HCT116 (cell line): ENCODE results near the gene MAMLD1. TPM values are rescaled to one million over a fixed set of nuclear protein-coding genes. Genes with fewer than 3 reads are reported as not detected.

Experiments used
- ATAC-seq: fragments of 200-7000 bp; cut with Tn5 transposase; 2 replicates; pipeline ENCODE4 v1.9.1; 2020; ENCODE audit warnings: mild to moderate bottlenecking, moderate library complexity
- BruUV-seq: library from RNA; stranded (reverse); fragments of 400-500 nt; replicated peaks from 2 replicates; lab custom pipeline; 2021; lab: Mats Ljungman, UMichigan
- CTCF ChIA-PET: fragments of 300-600 bp; sonication (Branson Sonifier 250); formaldehyde crosslinking; loops from one replicate; lab custom pipeline; 2021; ENCODE audit warnings: antibody characterized with exemption; lab: Charles Lee
- POLR2A ChIA-PET: fragments of 300-600, 350-600 bp; sonication (Branson Sonifier 250); formaldehyde crosslinking; loops from one replicate; lab custom pipeline; 2021; ENCODE audit warnings: antibody characterized with exemption; lab: Charles Lee
- RAD21 ChIA-PET, 2 experiments: fragments of 300-600 bp; sonication (Branson Sonifier 250); formaldehyde crosslinking; loops; one replicate each; lab custom pipeline; 2023; ENCODE audit warnings: low total read pairs in 2 of 2; ENCODE audit not compliant: uncharacterized antibody in 2 of 2, unreplicated experiment in 2 of 2, low non-redundant PET in 1 of 2; lab: Charles Lee
- DNase-seq: peaks from one replicate; pipeline ENCODE4 v3.0.0-alpha.2; 2010; ENCODE audit warnings: low read depth, low spot score
- H2AFZ ChIP-seq: fragments of 200-600 bp; shearing (Covaris generic), sonication (generic); 2 replicates; pipeline ENCODE4 v1.6.1; 2017; ENCODE audit warnings: low read depth, mixed run types, mixed read lengths, antibody characterized with exemption, low read length; ENCODE audit not compliant: poor library complexity, severe bottlenecking
- H3K27ac ChIP-seq: 2 replicates; pipeline ENCODE4 v1.5.1; 2012; ENCODE audit warnings: low read depth, low read length
- H3K27me3 ChIP-seq: fragments of 200-600 bp; sonication (generic); 2 replicates; pipeline ENCODE4 v1.6.1; 2016; ENCODE audit warnings: mixed run types, low read length, mixed read lengths; ENCODE audit not compliant: insufficient read depth
- H3K36me3 ChIP-seq, 2 experiments: fragments of 200-500 bp in 1 of 2; fragments of 200-600 bp in 1 of 2; sonication (Bioruptor generic) in 1 of 2; sonication (generic) in 1 of 2; 2 replicates each; pipeline versions ENCODE4 v1.5.1 to v1.6.1; 2014 to 2016; ENCODE audit warnings: low read length in 2 of 2, inconsistent platforms in 1 of 2, mixed read lengths in 1 of 2, mixed run types in 1 of 2; ENCODE audit not compliant: insufficient read depth in 2 of 2, control insufficient read depth in 1 of 2
- H3K4me1 ChIP-seq, 2 experiments: fragments of 200-600 bp in 1 of 2; sonication (generic) in 1 of 2; 2 replicates each; pipeline versions ENCODE4 v1.5.1 to v1.6.1; 2012 to 2017; ENCODE audit warnings: low read length in 2 of 2, inconsistent platforms in 1 of 2, mild to moderate bottlenecking in 1 of 2, mixed read lengths in 1 of 2, mixed run types in 1 of 2, moderate library complexity in 1 of 2; ENCODE audit not compliant: insufficient read depth in 2 of 2, control insufficient read depth in 1 of 2
- H3K4me2 ChIP-seq: fragments of 200-600 bp; sonication (generic); 2 replicates; pipeline ENCODE4 v1.6.1; 2017; ENCODE audit warnings: mixed run types, low read length, mixed read lengths
- H3K4me3 ChIP-seq, 2 experiments: fragments of 200-600 bp in 1 of 2; sonication (generic) in 1 of 2; replicated peaks in 1 of 2; 2 replicates each; pipeline ENCODE4 v1.5.1; 2011 to 2016; ENCODE audit warnings: low read length in 2 of 2, control low read depth in 1 of 2, low read depth in 1 of 2, mild to moderate bottlenecking in 1 of 2, mixed read lengths in 1 of 2, mixed run types in 1 of 2
- H3K79me2 ChIP-seq: fragments of 200-600 bp; sonication (generic); 2 replicates; pipeline ENCODE4 v1.6.1; 2017; ENCODE audit warnings: mild to moderate bottlenecking, mixed run types, low read length, moderate library complexity, mixed read lengths; ENCODE audit not compliant: insufficient read depth
- H3K9ac ChIP-seq: fragments of 200-600 bp; sonication (generic); 2 replicates; pipeline ENCODE4 v1.6.1; 2016; ENCODE audit warnings: low read length, mixed read lengths
- H3K9me2 ChIP-seq: fragments of 200-600 bp; sonication (generic), shearing (Covaris generic); 2 replicates; pipeline ENCODE4 v1.6.1; 2017; ENCODE audit warnings: mixed run types, mild to moderate bottlenecking, moderate library complexity; ENCODE audit not compliant: insufficient read depth
- H3K9me3 ChIP-seq, 2 experiments: fragments of 200-500 bp in 1 of 2; fragments of 200-600 bp in 1 of 2; sonication (Bioruptor generic) in 1 of 2; sonication (generic) in 1 of 2; 2 replicates each; pipeline ENCODE4 v1.6.1; 2014 to 2017; ENCODE audit warnings: low read length in 2 of 2, mixed read lengths in 2 of 2, inconsistent platforms in 1 of 2, low read depth in 1 of 2, mild to moderate bottlenecking in 1 of 2, mixed run types in 1 of 2, moderate library complexity in 1 of 2; ENCODE audit not compliant: control insufficient read depth in 1 of 2, insufficient read depth in 1 of 2
- H4K20me1 ChIP-seq: fragments of 200-600 bp; sonication (generic), shearing (Covaris generic); 2 replicates; pipeline ENCODE4 v1.6.1; 2017; ENCODE audit warnings: mixed run types, mild to moderate bottlenecking, moderate library complexity; ENCODE audit not compliant: insufficient read depth
- CBX3 ChIP-seq: IDR thresholded peaks from 2 replicates; pipeline ENCODE4 v1.6.1; 2012; ENCODE audit warnings: low read depth
- CEBPB ChIP-seq: IDR thresholded peaks from 2 replicates; pipeline ENCODE4 v1.6.1; 2012; ENCODE audit warnings: low read depth
- ELF1 ChIP-seq: IDR thresholded peaks from 2 replicates; pipeline ENCODE4 v1.6.1; 2012; ENCODE audit warnings: low read depth, borderline replicate concordance
- EZH2 ChIP-seq: fragments of 200-600 bp; sonication (generic); IDR thresholded peaks from 2 replicates; pipeline ENCODE4 v1.6.1; 2017; ENCODE audit warnings: antibody characterized with exemption, mixed run types
- EZH2phosphoT487 ChIP-seq: fragments of 200-600 bp; IDR thresholded peaks from 2 replicates; pipeline ENCODE4 v1.6.1; 2018; ENCODE audit warnings: antibody characterized with exemption, borderline replicate concordance
- FOSL1 ChIP-seq: IDR thresholded peaks from 2 replicates; pipeline ENCODE4 v1.6.1; 2012; ENCODE audit warnings: low read depth
- JUND ChIP-seq: IDR thresholded peaks from 2 replicates; pipeline ENCODE4 v1.6.1; 2012
- POLR2A ChIP-seq: IDR thresholded peaks from 2 replicates; pipeline ENCODE4 v1.7.0; 2011; ENCODE audit warnings: borderline replicate concordance; ENCODE audit not compliant: insufficient read depth, insufficient read length; ENCODE audit errors: extremely low read depth
- POLR2AphosphoS5 ChIP-seq: IDR thresholded peaks from 2 replicates; pipeline ENCODE4 v1.6.1; 2011; ENCODE audit warnings: mild to moderate bottlenecking, low read depth, low read length, moderate library complexity
- SP1 ChIP-seq: IDR thresholded peaks from 2 replicates; pipeline ENCODE4 v1.6.1; 2012; ENCODE audit warnings: low read depth
- YY1 ChIP-seq: IDR thresholded peaks from 2 replicates; pipeline ENCODE4 v1.6.1; 2011; ENCODE audit warnings: low read length, low read depth, moderate library complexity, mild to moderate bottlenecking; ENCODE audit not compliant: insufficient replicate concordance; ENCODE audit errors: extremely low read depth
- ZNF274 ChIP-seq: fragments of 200-500 bp; sonication (Bioruptor generic); IDR thresholded peaks from 2 replicates; pipeline ENCODE4 v1.6.1; 2014; ENCODE audit warnings: mild to moderate bottlenecking, low read depth, low read length, inconsistent platforms
- intact Hi-C: fragments of 100-400 bp; cut with micrococcal nuclease; formaldehyde crosslinking; loops from 2 replicates; pipeline ENCODE4 v1.10.0; 2022
- total RNA-seq: library from RNA; stranded (reverse); gene quantifications from one replicate; pipeline ENCODE4 v1.2.1, GENCODE V29; 2021; ENCODE audit not compliant: unreplicated experiment
- TF ChIP-seq, protein P1 (sequence below): IDR thresholded peaks from 2 replicates; pipeline ENCODE4 v1.6.1; 2012
- TF ChIP-seq, protein P2 (sequence below): IDR thresholded peaks from 2 replicates; pipeline ENCODE4 v1.6.1; 2012; ENCODE audit warnings: low read depth
- TF ChIP-seq, protein P3 (sequence below): IDR thresholded peaks from 2 replicates; pipeline ENCODE4 v1.6.1; 2011; ENCODE audit warnings: mild to moderate bottlenecking, low read length, moderate library complexity; ENCODE audit not compliant: insufficient replicate concordance; ENCODE audit errors: extremely low read depth
- TF ChIP-seq, protein P4 (sequence below), 3 experiments: fragments of 200-600 bp in 1 of 3; sonication (generic) in 1 of 3; IDR thresholded peaks in 2 of 3; conservative IDR thresholded peaks in 1 of 3; 2 replicates each; pipeline ENCODE4 v1.5.1; 2012 to 2017; ENCODE audit warnings: low read depth in 2 of 3, low read length in 2 of 3, antibody characterized with exemption in 1 of 3, borderline replicate concordance in 1 of 3, control low read depth in 1 of 3, mild to moderate bottlenecking in 1 of 3, mixed read lengths in 1 of 3, mixed run types in 1 of 3, moderate library complexity in 1 of 3; ENCODE audit not compliant: insufficient read depth in 1 of 3

The MAMLD1 gene
- total RNA-seq, 1 experiment from 2014 or later = 3.6 TPM

DNA sequence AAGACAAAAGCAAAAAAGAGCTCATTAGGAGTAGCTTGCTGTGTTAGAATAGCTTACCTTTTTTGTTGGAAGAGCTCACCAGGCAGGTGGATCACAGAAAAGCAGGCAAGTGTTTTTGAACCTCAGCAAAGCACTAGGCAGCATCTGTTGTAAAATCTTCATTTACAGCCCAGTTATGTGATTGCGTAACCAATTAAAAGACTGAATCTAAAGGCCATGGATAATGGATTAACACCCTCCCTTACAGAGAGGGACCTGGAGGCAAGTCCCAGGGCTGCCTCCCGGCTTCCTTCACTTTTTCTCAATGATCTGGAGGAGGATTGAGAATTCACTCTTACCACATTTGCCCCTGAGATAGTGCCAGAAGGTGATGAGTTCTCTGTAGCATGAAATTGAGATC, 51.1 kb downstream of the MAMLD1 start:
- ChIA-PET RAD21 (no interaction called here), CTCF (no interaction called here), POLR2A (no interaction called here)
- H3K79me2 ChIP-seq = no peaks in the 10 kb centered on the region
- no peaks in the 10 kb centered on the region for H4K20me1 ChIP-seq
- no peak overlapping the region for H3K9ac ChIP-seq
- ATAC-seq (no peak), DNase-seq (no peak)
- no peaks in the 10 kb centered on the region for H3K9me3 ChIP-seq
- H3K27me3 ChIP-seq = no peaks in the 10 kb centered on the region
- H3K4me2 ChIP-seq = no peak overlapping the region
- TF ChIP-seq EZH2phosphoT487 = no peak
- TF ChIP-seq, protein P1, sequence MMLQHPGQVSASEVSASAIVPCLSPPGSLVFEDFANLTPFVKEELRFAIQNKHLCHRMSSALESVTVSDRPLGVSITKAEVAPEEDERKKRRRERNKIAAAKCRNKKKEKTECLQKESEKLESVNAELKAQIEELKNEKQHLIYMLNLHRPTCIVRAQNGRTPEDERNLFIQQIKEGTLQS = no peak
- no peak for TF ChIP-seq YY1
- TF ChIP-seq POLR2AphosphoS5 = no peak
- TF ChIP-seq POLR2A = no peak
- TF ChIP-seq ZNF274 = no peak
- TF ChIP-seq EZH2 = no peak
- TF ChIP-seq, protein P2, sequence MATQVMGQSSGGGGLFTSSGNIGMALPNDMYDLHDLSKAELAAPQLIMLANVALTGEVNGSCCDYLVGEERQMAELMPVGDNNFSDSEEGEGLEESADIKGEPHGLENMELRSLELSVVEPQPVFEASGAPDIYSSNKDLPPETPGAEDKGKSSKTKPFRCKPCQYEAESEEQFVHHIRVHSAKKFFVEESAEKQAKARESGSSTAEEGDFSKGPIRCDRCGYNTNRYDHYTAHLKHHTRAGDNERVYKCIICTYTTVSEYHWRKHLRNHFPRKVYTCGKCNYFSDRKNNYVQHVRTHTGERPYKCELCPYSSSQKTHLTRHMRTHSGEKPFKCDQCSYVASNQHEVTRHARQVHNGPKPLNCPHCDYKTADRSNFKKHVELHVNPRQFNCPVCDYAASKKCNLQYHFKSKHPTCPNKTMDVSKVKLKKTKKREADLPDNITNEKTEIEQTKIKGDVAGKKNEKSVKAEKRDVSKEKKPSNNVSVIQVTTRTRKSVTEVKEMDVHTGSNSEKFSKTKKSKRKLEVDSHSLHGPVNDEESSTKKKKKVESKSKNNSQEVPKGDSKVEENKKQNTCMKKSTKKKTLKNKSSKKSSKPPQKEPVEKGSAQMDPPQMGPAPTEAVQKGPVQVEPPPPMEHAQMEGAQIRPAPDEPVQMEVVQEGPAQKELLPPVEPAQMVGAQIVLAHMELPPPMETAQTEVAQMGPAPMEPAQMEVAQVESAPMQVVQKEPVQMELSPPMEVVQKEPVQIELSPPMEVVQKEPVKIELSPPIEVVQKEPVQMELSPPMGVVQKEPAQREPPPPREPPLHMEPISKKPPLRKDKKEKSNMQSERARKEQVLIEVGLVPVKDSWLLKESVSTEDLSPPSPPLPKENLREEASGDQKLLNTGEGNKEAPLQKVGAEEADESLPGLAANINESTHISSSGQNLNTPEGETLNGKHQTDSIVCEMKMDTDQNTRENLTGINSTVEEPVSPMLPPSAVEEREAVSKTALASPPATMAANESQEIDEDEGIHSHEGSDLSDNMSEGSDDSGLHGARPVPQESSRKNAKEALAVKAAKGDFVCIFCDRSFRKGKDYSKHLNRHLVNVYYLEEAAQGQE = no peak
- TF ChIP-seq, protein P3, sequence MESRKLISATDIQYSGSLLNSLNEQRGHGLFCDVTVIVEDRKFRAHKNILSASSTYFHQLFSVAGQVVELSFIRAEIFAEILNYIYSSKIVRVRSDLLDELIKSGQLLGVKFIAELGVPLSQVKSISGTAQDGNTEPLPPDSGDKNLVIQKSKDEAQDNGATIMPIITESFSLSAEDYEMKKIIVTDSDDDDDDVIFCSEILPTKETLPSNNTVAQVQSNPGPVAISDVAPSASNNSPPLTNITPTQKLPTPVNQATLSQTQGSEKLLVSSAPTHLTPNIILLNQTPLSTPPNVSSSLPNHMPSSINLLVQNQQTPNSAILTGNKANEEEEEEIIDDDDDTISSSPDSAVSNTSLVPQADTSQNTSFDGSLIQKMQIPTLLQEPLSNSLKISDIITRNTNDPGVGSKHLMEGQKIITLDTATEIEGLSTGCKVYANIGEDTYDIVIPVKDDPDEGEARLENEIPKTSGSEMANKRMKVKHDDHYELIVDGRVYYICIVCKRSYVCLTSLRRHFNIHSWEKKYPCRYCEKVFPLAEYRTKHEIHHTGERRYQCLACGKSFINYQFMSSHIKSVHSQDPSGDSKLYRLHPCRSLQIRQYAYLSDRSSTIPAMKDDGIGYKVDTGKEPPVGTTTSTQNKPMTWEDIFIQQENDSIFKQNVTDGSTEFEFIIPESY = no peak
- no peak for TF ChIP-seq CEBPB
- no peak for TF ChIP-seq JUND
- no peak for TF ChIP-seq SP1
- TF ChIP-seq CBX3 = no peak
- TF ChIP-seq FOSL1 = no peak
- TF ChIP-seq, protein P4, sequence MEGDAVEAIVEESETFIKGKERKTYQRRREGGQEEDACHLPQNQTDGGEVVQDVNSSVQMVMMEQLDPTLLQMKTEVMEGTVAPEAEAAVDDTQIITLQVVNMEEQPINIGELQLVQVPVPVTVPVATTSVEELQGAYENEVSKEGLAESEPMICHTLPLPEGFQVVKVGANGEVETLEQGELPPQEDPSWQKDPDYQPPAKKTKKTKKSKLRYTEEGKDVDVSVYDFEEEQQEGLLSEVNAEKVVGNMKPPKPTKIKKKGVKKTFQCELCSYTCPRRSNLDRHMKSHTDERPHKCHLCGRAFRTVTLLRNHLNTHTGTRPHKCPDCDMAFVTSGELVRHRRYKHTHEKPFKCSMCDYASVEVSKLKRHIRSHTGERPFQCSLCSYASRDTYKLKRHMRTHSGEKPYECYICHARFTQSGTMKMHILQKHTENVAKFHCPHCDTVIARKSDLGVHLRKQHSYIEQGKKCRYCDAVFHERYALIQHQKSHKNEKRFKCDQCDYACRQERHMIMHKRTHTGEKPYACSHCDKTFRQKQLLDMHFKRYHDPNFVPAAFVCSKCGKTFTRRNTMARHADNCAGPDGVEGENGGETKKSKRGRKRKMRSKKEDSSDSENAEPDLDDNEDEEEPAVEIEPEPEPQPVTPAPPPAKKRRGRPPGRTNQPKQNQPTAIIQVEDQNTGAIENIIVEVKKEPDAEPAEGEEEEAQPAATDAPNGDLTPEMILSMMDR (IDR thresholded peaks at IDR 0.05 in 2 of 3, conservative IDR thresholded peaks at IDR 0.05 in 1 of 3; ENCODE audit: borderline replicate concordance in 1 of 3, insufficient read depth in 1 of 3, low read depth in 2 of 3, low read length in 2 of 3) = no peak
- TF ChIP-seq ELF1 = no peak
- no peaks in the 10 kb centered on the region for H3K4me1 ChIP-seq
- no peaks in the 10 kb centered on the region for H3K9me2 ChIP-seq
- H3K4me3 ChIP-seq = no peak overlapping the region
- H3K36me3 ChIP-seq = no peaks in the 10 kb centered on the region
- H2AFZ ChIP-seq = no peak overlapping the region
- no TSS peak for BruUV-seq
- H3K27ac ChIP-seq = no peak overlapping the region
- intact Hi-C loops = no loop called here
